Liver (tissue), 9 donors: ENCODE data around the gene SFMBT2. TPM values are rescaled to one million over a fixed set of nuclear protein-coding genes. Genes with fewer than 3 reads are reported as not detected.

Experiments
- DNase-seq: peaks from one replicate; pipeline ENCODE4 v3.0.0-alpha.2; 2017; ENCODE audit warnings: low spot score
- H3K27ac ChIP-seq, 2 donors: one replicate each; pipeline ENCODE4 v1.7.0; 2013; ENCODE audit warnings: inconsistent platforms in 2 of 2, low read length in 2 of 2, control low read depth in 1 of 2, low read depth in 1 of 2, mild to moderate bottlenecking in 1 of 2
- H3K27me3 ChIP-seq, 4 donors: one replicate each; pipeline versions ENCODE4 v1.6.1 to v1.7.0; 2013; ENCODE audit warnings: low read length in 3 of 4, inconsistent platforms in 1 of 4, mild to moderate bottlenecking in 1 of 4, moderate library complexity in 1 of 4; ENCODE audit not compliant: control insufficient read depth in 4 of 4, insufficient read depth in 4 of 4
- H3K36me3 ChIP-seq, 4 donors: one replicate each; pipeline versions ENCODE4 v1.6.1 to v1.7.0; 2013; ENCODE audit warnings: low read length in 3 of 4, mild to moderate bottlenecking in 3 of 4, low read depth in 1 of 4, moderate library complexity in 1 of 4; ENCODE audit not compliant: control insufficient read depth in 4 of 4, insufficient read depth in 3 of 4
- H3K4me1 ChIP-seq, 4 donors: one replicate each; pipeline versions ENCODE4 v1.6.1 to v1.7.0; 2013; ENCODE audit warnings: low read length in 3 of 4, mild to moderate bottlenecking in 3 of 4, moderate library complexity in 1 of 4; ENCODE audit not compliant: control insufficient read depth in 4 of 4, insufficient read depth in 4 of 4
- H3K4me3 ChIP-seq, 3 donors: one replicate each; pipeline versions ENCODE4 v1.6.1 to v1.7.0; 2013; ENCODE audit warnings: low read length in 3 of 3, control low read depth in 1 of 3, low read depth in 1 of 3, mild to moderate bottlenecking in 1 of 3
- H3K9ac ChIP-seq, 2 donors: one replicate each; pipeline ENCODE4 v1.7.0; 2013; ENCODE audit warnings: low read length in 2 of 2, mild to moderate bottlenecking in 2 of 2, moderate library complexity in 2 of 2, control low read depth in 1 of 2, low read depth in 1 of 2
- H3K9me3 ChIP-seq, 4 donors: one replicate each; pipeline versions ENCODE4 v1.6.1 to v1.7.0; 2013; ENCODE audit warnings: low read length in 3 of 4; ENCODE audit not compliant: control insufficient read depth in 4 of 4
- CTCF ChIP-seq: fragments of 150-350 bp; IDR thresholded peaks from 2 replicates; pipeline ENCODE4 v1.5.1; 2017; ENCODE audit warnings: improper control_type of control experiment, low read depth, low read length; ENCODE audit not compliant: missing input control
- EGR1 ChIP-seq, 2 donors: IDR thresholded peaks; 2 replicates each; pipeline ENCODE4 v1.6.1; 2016 to 2018; ENCODE audit warnings: antibody characterized with exemption in 2 of 2, low read depth in 2 of 2
- FOXA1 ChIP-seq: IDR thresholded peaks from 2 replicates; pipeline ENCODE4 v1.6.1; 2016; ENCODE audit warnings: antibody characterized with exemption
- FOXA2 ChIP-seq: IDR thresholded peaks from 2 replicates; pipeline ENCODE4 v1.6.1; 2016; ENCODE audit warnings: antibody characterized with exemption
- GABPA ChIP-seq, 2 donors: IDR thresholded peaks in 1 of 2; conservative IDR thresholded peaks in 1 of 2; 2 replicates each; pipeline ENCODE4 v1.6.1; 2016; ENCODE audit warnings: antibody characterized with exemption in 2 of 2, mild to moderate bottlenecking in 1 of 2, moderate library complexity in 1 of 2
- JUND ChIP-seq, 2 donors: IDR thresholded peaks; 2 replicates each; pipeline ENCODE4 v1.6.1; 2016; ENCODE audit warnings: antibody characterized with exemption in 2 of 2
- MAX ChIP-seq: IDR thresholded peaks from 2 replicates; pipeline ENCODE4 v1.6.1; 2016; ENCODE audit warnings: antibody characterized with exemption
- NR2F2 ChIP-seq: IDR thresholded peaks from 2 replicates; pipeline ENCODE4 v1.6.1; 2016; ENCODE audit warnings: antibody characterized with exemption
- RAD21 ChIP-seq, 2 donors: IDR thresholded peaks; 2 replicates each; pipeline ENCODE4 v1.6.1; 2016; ENCODE audit warnings: antibody characterized with exemption in 2 of 2, mild to moderate bottlenecking in 2 of 2
- RXRA ChIP-seq, 2 donors: IDR thresholded peaks; 2 replicates each; pipeline ENCODE4 v1.6.1; 2017 to 2018; ENCODE audit warnings: antibody characterized with exemption in 2 of 2, mild to moderate bottlenecking in 1 of 2
- SP1 ChIP-seq: IDR thresholded peaks from 2 replicates; pipeline ENCODE4 v1.6.1; 2018; ENCODE audit warnings: antibody characterized with exemption, mild to moderate bottlenecking
- TAF1 ChIP-seq: conservative IDR thresholded peaks from 2 replicates; pipeline ENCODE4 v1.6.1; 2016; ENCODE audit warnings: antibody characterized with exemption, mild to moderate bottlenecking
- YY1 ChIP-seq: IDR thresholded peaks from 2 replicates; pipeline ENCODE4 v1.6.1; 2016; ENCODE audit warnings: antibody characterized with exemption, mild to moderate bottlenecking
- WGBS: extraction: QIAGEN DNeasy Blood & Tissue Kit; methylation state at CpG from one replicate; pipeline ENCODE4 v1.1.7; 2013; 5-methylcytosine and 5-hydroxymethylcytosine counted together
- polyA plus RNA-seq, 2 donors: library from polyadenylated mRNA; stranded (reverse) in 1 of 2; unstranded in 1 of 2; fragments of 200-250 nt in 1 of 2; fragments of >200 nt in 1 of 2; fragmentation: Nextera tagmentation in 1 of 2; extraction: Ambion mirVana in 1 of 2; gene quantifications; one replicate each; pipeline versions ENCODE4 v1.2.1 to v1.2.3, GENCODE V29; 2013 to 2015
- total RNA-seq, 2 donors: library from RNA; depleted of rRNA; stranded (reverse); fragments of >200 nt; gene quantifications; one replicate each; pipeline ENCODE4 v1.2.3, GENCODE V29; 2014
- TF ChIP-seq, protein P1 (sequence below): IDR thresholded peaks from 2 replicates; pipeline ENCODE4 v1.6.1; 2016; ENCODE audit warnings: antibody characterized with exemption
- TF ChIP-seq, protein P2 (sequence below): IDR thresholded peaks from 2 replicates; pipeline ENCODE4 v1.6.1; 2016; ENCODE audit warnings: antibody characterized with exemption
- TF ChIP-seq, protein P3 (sequence below): IDR thresholded peaks from 2 replicates; pipeline ENCODE4 v1.6.1; 2016; ENCODE audit warnings: antibody characterized with exemption, mild to moderate bottlenecking
- donor health status: healthy.
- donor health status: healthy.
- donor health status: healthy.
- donor health status: healthy.
- donor health status: healthy.

The SFMBT2 gene
- total and polyA plus RNA-seq, 4 donors = 0.46 to 2.8 (median 1.5) TPM

DNA sequence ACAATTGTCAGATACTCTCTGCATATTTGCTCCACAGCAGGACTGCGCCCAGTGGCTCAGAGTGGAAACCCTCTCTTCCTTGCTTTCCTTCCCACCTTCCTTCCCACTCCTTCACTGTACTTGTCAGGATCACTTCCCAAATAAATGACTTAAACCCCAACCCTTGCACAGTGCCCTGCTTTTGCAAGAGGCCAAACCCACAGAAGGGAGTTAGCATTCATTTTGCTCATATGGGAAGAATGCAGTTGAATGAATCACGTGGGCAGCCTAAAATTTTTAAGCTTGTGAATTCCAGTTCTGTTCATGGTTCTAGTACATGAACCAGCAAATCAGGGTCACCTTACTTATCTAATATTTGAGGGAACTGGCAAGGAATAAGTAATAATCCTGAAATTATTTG lies 47.7 kb upstream of the SFMBT2 start:
- WGBS = 73% methylated on average over 2 of the region's 2 CpGs
- Histone ChIP-seq H3K9me3 (peaks cover 0 to 2% (median 0%) of the 10 kb centered on the region in 4 donors), H3K36me3 (no peaks in the 10 kb centered on the region), H3K9ac (no peak overlapping the region), H3K27ac (no peak overlapping the region), H3K27me3 (peaks cover 0 to 3% (median 0%) of the 10 kb centered on the region in 4 donors), H3K4me1 (no peaks in the 10 kb centered on the region), H3K4me3 (no peak overlapping the region)
- TF ChIP-seq YY1 (no peak), GABPA (IDR thresholded peaks at IDR 0.05 in 1 of 2, conservative IDR thresholded peaks at IDR 0.05 in 1 of 2) (no peak), JUND (IDR thresholded peaks at IDR 0.05) (no peak), FOXA1 (no peak), RXRA (IDR thresholded peaks at IDR 0.05) (no peak), MAX (no peak), SP1 (no peak), NR2F2 (no peak), CTCF (no peak), FOXA2 (no peak)
- TF ChIP-seq, protein P1, sequence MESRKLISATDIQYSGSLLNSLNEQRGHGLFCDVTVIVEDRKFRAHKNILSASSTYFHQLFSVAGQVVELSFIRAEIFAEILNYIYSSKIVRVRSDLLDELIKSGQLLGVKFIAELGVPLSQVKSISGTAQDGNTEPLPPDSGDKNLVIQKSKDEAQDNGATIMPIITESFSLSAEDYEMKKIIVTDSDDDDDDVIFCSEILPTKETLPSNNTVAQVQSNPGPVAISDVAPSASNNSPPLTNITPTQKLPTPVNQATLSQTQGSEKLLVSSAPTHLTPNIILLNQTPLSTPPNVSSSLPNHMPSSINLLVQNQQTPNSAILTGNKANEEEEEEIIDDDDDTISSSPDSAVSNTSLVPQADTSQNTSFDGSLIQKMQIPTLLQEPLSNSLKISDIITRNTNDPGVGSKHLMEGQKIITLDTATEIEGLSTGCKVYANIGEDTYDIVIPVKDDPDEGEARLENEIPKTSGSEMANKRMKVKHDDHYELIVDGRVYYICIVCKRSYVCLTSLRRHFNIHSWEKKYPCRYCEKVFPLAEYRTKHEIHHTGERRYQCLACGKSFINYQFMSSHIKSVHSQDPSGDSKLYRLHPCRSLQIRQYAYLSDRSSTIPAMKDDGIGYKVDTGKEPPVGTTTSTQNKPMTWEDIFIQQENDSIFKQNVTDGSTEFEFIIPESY = no peak
- TF ChIP-seq, protein P2, sequence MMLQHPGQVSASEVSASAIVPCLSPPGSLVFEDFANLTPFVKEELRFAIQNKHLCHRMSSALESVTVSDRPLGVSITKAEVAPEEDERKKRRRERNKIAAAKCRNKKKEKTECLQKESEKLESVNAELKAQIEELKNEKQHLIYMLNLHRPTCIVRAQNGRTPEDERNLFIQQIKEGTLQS = no peak
- TF ChIP-seq, protein P3, sequence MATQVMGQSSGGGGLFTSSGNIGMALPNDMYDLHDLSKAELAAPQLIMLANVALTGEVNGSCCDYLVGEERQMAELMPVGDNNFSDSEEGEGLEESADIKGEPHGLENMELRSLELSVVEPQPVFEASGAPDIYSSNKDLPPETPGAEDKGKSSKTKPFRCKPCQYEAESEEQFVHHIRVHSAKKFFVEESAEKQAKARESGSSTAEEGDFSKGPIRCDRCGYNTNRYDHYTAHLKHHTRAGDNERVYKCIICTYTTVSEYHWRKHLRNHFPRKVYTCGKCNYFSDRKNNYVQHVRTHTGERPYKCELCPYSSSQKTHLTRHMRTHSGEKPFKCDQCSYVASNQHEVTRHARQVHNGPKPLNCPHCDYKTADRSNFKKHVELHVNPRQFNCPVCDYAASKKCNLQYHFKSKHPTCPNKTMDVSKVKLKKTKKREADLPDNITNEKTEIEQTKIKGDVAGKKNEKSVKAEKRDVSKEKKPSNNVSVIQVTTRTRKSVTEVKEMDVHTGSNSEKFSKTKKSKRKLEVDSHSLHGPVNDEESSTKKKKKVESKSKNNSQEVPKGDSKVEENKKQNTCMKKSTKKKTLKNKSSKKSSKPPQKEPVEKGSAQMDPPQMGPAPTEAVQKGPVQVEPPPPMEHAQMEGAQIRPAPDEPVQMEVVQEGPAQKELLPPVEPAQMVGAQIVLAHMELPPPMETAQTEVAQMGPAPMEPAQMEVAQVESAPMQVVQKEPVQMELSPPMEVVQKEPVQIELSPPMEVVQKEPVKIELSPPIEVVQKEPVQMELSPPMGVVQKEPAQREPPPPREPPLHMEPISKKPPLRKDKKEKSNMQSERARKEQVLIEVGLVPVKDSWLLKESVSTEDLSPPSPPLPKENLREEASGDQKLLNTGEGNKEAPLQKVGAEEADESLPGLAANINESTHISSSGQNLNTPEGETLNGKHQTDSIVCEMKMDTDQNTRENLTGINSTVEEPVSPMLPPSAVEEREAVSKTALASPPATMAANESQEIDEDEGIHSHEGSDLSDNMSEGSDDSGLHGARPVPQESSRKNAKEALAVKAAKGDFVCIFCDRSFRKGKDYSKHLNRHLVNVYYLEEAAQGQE = no peak
- DNase-seq = no peak

GRCh38 chr10:7457478-7458316 lies 46.9 kb upstream of the SFMBT2 start:
- 83% methylated on average over 14 of the region's 14 CpGs for WGBS

More at GRCh38 chr10:7457478-7458316, 46.9 kb upstream of the SFMBT2 start:
- no peak for DNase-seq
- no peak overlapping the region for H3K9ac ChIP-seq
- no peaks in the 10 kb centered on the region for H3K36me3 ChIP-seq
- H3K27ac ChIP-seq = no peak overlapping the region
- no peak overlapping the region for H3K4me3 ChIP-seq
- H3K4me1 ChIP-seq = no peaks in the 10 kb centered on the region
- H3K9me3 ChIP-seq = peaks cover 0 to 2% (median 0%) of the 10 kb centered on the region in 4 donors
- peaks cover 0 to 3% (median 0%) of the 10 kb centered on the region in 4 donors for H3K27me3 ChIP-seq
- no peak for TF ChIP-seq EGR1 (IDR thresholded peaks at IDR 0.05; ENCODE audit: low read depth in 2 of 2)
- no peak for TF ChIP-seq NR2F2
- no peak for TF ChIP-seq RXRA (IDR thresholded peaks at IDR 0.05)
- TF ChIP-seq SP1 = no peak
- no peak for TF ChIP-seq FOXA1
- TF ChIP-seq FOXA2 = no peak
- TF ChIP-seq, protein P1 = no peak
- TF ChIP-seq TAF1 = no peak
- TF ChIP-seq RAD21 (IDR thresholded peaks at IDR 0.05) = no peak
- TF ChIP-seq GABPA (IDR thresholded peaks at IDR 0.05 in 1 of 2, conservative IDR thresholded peaks at IDR 0.05 in 1 of 2) = no peak
- TF ChIP-seq CTCF = no peak
- TF ChIP-seq, protein P2 = no peak
- TF ChIP-seq JUND (IDR thresholded peaks at IDR 0.05) = no peak
